ENCODE results near the gene MYO3A.

Gene MYO3A

GRCh38 chr10:26215396-26215934 lies 281.4 kb downstream of the MYO3A start:
- H3K4me3 ChIP-seq (ENCODE audit: low read length) = peak overlapping the region; percentile 65
- H3K4me1 ChIP-seq (ENCODE audit: insufficient read depth, low read length) = peaks cover 35% of the 10 kb centered on the region; the same call in 1 of the 2 replicates
- H3K27ac ChIP-seq (ENCODE audit: low read length) = no peak overlapping the region
- H3K27me3 ChIP-seq (ENCODE audit: insufficient read depth, low read length) = peaks cover 100% of the 10 kb centered on the region
- no peaks in the 10 kb centered on the region for H3K9me3 ChIP-seq (ENCODE audit: insufficient read depth, low read depth, low read length)
- 0 out of 2 replicates have a peak overlapping the region, but pooled peaks have one; percentile 36 for H3K9ac ChIP-seq (ENCODE audit: low read depth, low read length)
- H3K36me3 ChIP-seq (ENCODE audit: insufficient read depth, low read depth, low read length) = no peaks in the 10 kb centered on the region

- Histone ChIP-seq H3K27me3 (ENCODE audit: insufficient read depth, low read length) (peaks cover 100% of the 10 kb centered on the region), H3K27ac (ENCODE audit: low read length) (no peak overlapping the region), H3K9me3 (ENCODE audit: insufficient read depth, low read depth, low read length) (no peaks in the 10 kb centered on the region), H3K4me3 (ENCODE audit: low read length) (peak overlapping the region; percentile 65), H3K9ac (ENCODE audit: low read depth, low read length) (0 out of 2 replicates have a peak overlapping the region, but pooled peaks have one; percentile 17), H3K4me1 (ENCODE audit: insufficient read depth, low read length) (peaks cover 35% of the 10 kb centered on the region; the same call in 1 of the 2 replicates), H3K36me3 (ENCODE audit: insufficient read depth, low read depth, low read length) (no peaks in the 10 kb centered on the region)
Observed at GRCh38 chr10:26215935-26216584, 282.0 kb downstream of the MYO3A start.

GRCh38 chr10:26216585-26217395 lies 282.8 kb downstream of the MYO3A start, which contains the start of gene GAD2:
GAD2 (plus strand) TSS chr10:26216774; CDS start chr10:26216810, 36 bp downstream.
- Histone ChIP-seq H3K36me3 (ENCODE audit: insufficient read depth, low read depth, low read length) (no peaks in the 10 kb centered on the region), H3K9me3 (ENCODE audit: insufficient read depth, low read depth, low read length) (no peaks in the 10 kb centered on the region), H3K4me3 (ENCODE audit: low read length) (peak within 1 kb of the TSS; percentile 65), H3K4me1 (ENCODE audit: insufficient read depth, low read length) (peaks cover 35% of the 10 kb centered on the region; the same call in 1 of the 2 replicates), H3K27me3 (ENCODE audit: insufficient read depth, low read length) (peaks cover 100% of the 10 kb centered on the region), H3K9ac (ENCODE audit: low read depth, low read length) (0 out of 2 replicates have a peak within 1 kb of the TSS, but pooled peaks have one; percentile 17), H3K27ac (ENCODE audit: low read length) (no peak within 1 kb of the TSS)

GRCh38 chr10:26217396-26218086 lies 283.5 kb downstream of the MYO3A start:
- Histone ChIP-seq H3K27ac (ENCODE audit: low read length) (no peak overlapping the region), H3K9me3 (ENCODE audit: insufficient read depth, low read depth, low read length) (no peaks in the 10 kb centered on the region), H3K4me1 (ENCODE audit: insufficient read depth, low read length) (peaks cover 30% of the 10 kb centered on the region; the same call in 1 of the 2 replicates), H3K27me3 (ENCODE audit: insufficient read depth, low read length) (peaks cover 97% of the 10 kb centered on the region), H3K36me3 (ENCODE audit: insufficient read depth, low read depth, low read length) (no peaks in the 10 kb centered on the region), H3K9ac (ENCODE audit: low read depth, low read length) (no peak overlapping the region), H3K4me3 (ENCODE audit: low read length) (peak overlapping the region; percentile 65; the same call in 1 of the 2 replicates)

GRCh38 chr10:26219676-26220075 lies 285.6 kb downstream of the MYO3A start:
- peaks cover 14% of the 10 kb centered on the region; the same call in 1 of the 2 replicates for H3K4me1 ChIP-seq (ENCODE audit: insufficient read depth, low read length)
- no peak overlapping the region for H3K9ac ChIP-seq (ENCODE audit: low read depth, low read length)
- no peaks in the 10 kb centered on the region for H3K36me3 ChIP-seq (ENCODE audit: insufficient read depth, low read depth, low read length)
- H3K4me3 ChIP-seq (ENCODE audit: low read length) = no peak overlapping the region
- H3K27ac ChIP-seq (ENCODE audit: low read length) = no peak overlapping the region
- H3K27me3 ChIP-seq (ENCODE audit: insufficient read depth, low read length) = peaks cover 88% of the 10 kb centered on the region
- no peaks in the 10 kb centered on the region for H3K9me3 ChIP-seq (ENCODE audit: insufficient read depth, low read depth, low read length)

- Histone ChIP-seq H3K27me3 (ENCODE audit: insufficient read depth, low read length) (peaks cover 76% of the 10 kb centered on the region), H3K4me3 (ENCODE audit: low read length) (no peak overlapping the region), H3K4me1 (ENCODE audit: insufficient read depth, low read length) (peaks cover 12% of the 10 kb centered on the region; the same call in 1 of the 2 replicates), H3K9ac (ENCODE audit: low read depth, low read length) (no peak overlapping the region), H3K36me3 (ENCODE audit: insufficient read depth, low read depth, low read length) (no peaks in the 10 kb centered on the region), H3K27ac (ENCODE audit: low read length) (no peak overlapping the region), H3K9me3 (ENCODE audit: insufficient read depth, low read depth, low read length) (no peaks in the 10 kb centered on the region)
Observed at GRCh38 chr10:26220901-26221300, 286.9 kb downstream of the MYO3A start.

GRCh38 chr10:26221541-26221940 lies 287.5 kb downstream of the MYO3A start:
- Histone ChIP-seq H3K27ac (ENCODE audit: low read length) (no peak overlapping the region), H3K9ac (ENCODE audit: low read depth, low read length) (no peak overlapping the region), H3K27me3 (ENCODE audit: insufficient read depth, low read length) (peaks cover 70% of the 10 kb centered on the region), H3K9me3 (ENCODE audit: insufficient read depth, low read depth, low read length) (no peaks in the 10 kb centered on the region), H3K4me3 (ENCODE audit: low read length) (no peak overlapping the region), H3K36me3 (ENCODE audit: insufficient read depth, low read depth, low read length) (no peaks in the 10 kb centered on the region), H3K4me1 (ENCODE audit: insufficient read depth, low read length) (peaks cover 12% of the 10 kb centered on the region; the same call in 1 of the 2 replicates)

GRCh38 chr10:26222563-26222962 lies 288.5 kb downstream of the MYO3A start:
- no peaks in the 10 kb centered on the region for H3K9me3 ChIP-seq (ENCODE audit: insufficient read depth, low read depth, low read length)
- peaks cover 59% of the 10 kb centered on the region for H3K27me3 ChIP-seq (ENCODE audit: insufficient read depth, low read length)
- no peak overlapping the region for H3K9ac ChIP-seq (ENCODE audit: low read depth, low read length)
- H3K4me3 ChIP-seq (ENCODE audit: low read length) = no peak overlapping the region
- peaks cover 8% of the 10 kb centered on the region; the same call in 1 of the 2 replicates for H3K4me1 ChIP-seq (ENCODE audit: insufficient read depth, low read length)
- H3K36me3 ChIP-seq (ENCODE audit: insufficient read depth, low read depth, low read length) = no peaks in the 10 kb centered on the region
- no peak overlapping the region for H3K27ac ChIP-seq (ENCODE audit: low read length)

GRCh38 chr10:26225322-26225721 lies 291.3 kb downstream of the MYO3A start:
- no peaks in the 10 kb centered on the region for H3K9me3 ChIP-seq (ENCODE audit: insufficient read depth, low read depth, low read length)
- no peaks in the 10 kb centered on the region for H3K36me3 ChIP-seq (ENCODE audit: insufficient read depth, low read depth, low read length)
- H3K27ac ChIP-seq (ENCODE audit: low read length) = no peak overlapping the region
- H3K9ac ChIP-seq (ENCODE audit: low read depth, low read length) = no peak overlapping the region
- H3K4me1 ChIP-seq (ENCODE audit: insufficient read depth, low read length) = no peaks in the 10 kb centered on the region
- peaks cover 32% of the 10 kb centered on the region for H3K27me3 ChIP-seq (ENCODE audit: insufficient read depth, low read length)
- H3K4me3 ChIP-seq (ENCODE audit: low read length) = no peak overlapping the region

GRCh38 chr10:26227786-26228185 lies 293.8 kb downstream of the MYO3A start:
- no peak overlapping the region for H3K9ac ChIP-seq (ENCODE audit: low read depth, low read length)
- no peaks in the 10 kb centered on the region for H3K9me3 ChIP-seq (ENCODE audit: insufficient read depth, low read depth, low read length)
- H3K27ac ChIP-seq (ENCODE audit: low read length) = no peak overlapping the region
- H3K36me3 ChIP-seq (ENCODE audit: insufficient read depth, low read depth, low read length) = no peaks in the 10 kb centered on the region
- no peak overlapping the region for H3K4me3 ChIP-seq (ENCODE audit: low read length)
- no peaks in the 10 kb centered on the region for H3K4me1 ChIP-seq (ENCODE audit: insufficient read depth, low read length)
- peaks cover 10% of the 10 kb centered on the region for H3K27me3 ChIP-seq (ENCODE audit: insufficient read depth, low read length)

GRCh38 chr10:26232174-26232573 lies 298.1 kb downstream of the MYO3A start:
- Histone ChIP-seq H3K27ac (ENCODE audit: low read length) (no peak overlapping the region), H3K9ac (ENCODE audit: low read depth, low read length) (no peak overlapping the region), H3K36me3 (ENCODE audit: insufficient read depth, low read depth, low read length) (no peaks in the 10 kb centered on the region)

More at GRCh38 chr10:26232174-26232573, 298.1 kb downstream of the MYO3A start:
- no peaks in the 10 kb centered on the region for H3K9me3 ChIP-seq (ENCODE audit: insufficient read depth, low read depth, low read length)
- no peaks in the 10 kb centered on the region for H3K27me3 ChIP-seq (ENCODE audit: insufficient read depth, low read length)
- H3K4me3 ChIP-seq (ENCODE audit: low read length) = no peak overlapping the region
- no peaks in the 10 kb centered on the region for H3K4me1 ChIP-seq (ENCODE audit: insufficient read depth, low read length)

Data from iPS-20b (cell line).